Stimulated activated CD8-positive, alpha-beta memory T cell treated with anti-CD3 and anti-CD28 coated beads, Interleukin-7, amount 100 ng/mL, for 48 hours (primary cell): ENCODE data around the gene DSG4.
"Not testable (repeated sequence)": the region's sequence is repeated elsewhere in the genome, so short reads cannot be mapped to it uniquely, and the experiment has no call there.

Experiments used
- DNase-seq, 2 donors: peaks; one replicate each; pipeline ENCODE4 v3.0.0-alpha.2; 2020; ENCODE audit warnings: low read depth in 1 of 2; ENCODE audit errors: extremely low read depth in 1 of 2

Gene DSG4

DNA sequence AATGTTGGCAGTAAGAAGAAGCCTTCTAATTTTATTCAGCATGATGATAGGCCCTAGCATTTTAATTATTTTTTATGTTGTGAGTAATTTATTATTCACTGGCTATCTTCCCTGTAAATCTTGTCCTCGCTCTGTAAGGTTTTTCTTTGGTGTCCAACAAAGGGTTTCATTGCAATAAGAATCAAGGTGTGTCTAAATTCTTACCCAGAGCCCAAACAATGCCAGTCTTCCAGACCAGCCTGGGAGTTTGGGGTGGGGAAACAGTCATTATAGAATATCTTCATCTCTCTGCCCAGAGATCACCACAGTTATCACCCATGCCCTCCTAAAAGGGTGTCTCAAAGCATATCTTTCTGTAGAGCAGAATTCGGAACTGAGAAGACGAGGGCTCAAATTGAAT lies at the start of gene DSG4:
Gene DSG4, plus strand, starts transcription at position 301 of the 400 bp plus-strand sequence. CDS start 135 bp downstream, outside the sequence.
- DNase-seq = no peak

GRCh38 chr18:31329787-31330438 lies 46.7 kb upstream of the DSG4 start:
- no peak for DNase-seq

DNA sequence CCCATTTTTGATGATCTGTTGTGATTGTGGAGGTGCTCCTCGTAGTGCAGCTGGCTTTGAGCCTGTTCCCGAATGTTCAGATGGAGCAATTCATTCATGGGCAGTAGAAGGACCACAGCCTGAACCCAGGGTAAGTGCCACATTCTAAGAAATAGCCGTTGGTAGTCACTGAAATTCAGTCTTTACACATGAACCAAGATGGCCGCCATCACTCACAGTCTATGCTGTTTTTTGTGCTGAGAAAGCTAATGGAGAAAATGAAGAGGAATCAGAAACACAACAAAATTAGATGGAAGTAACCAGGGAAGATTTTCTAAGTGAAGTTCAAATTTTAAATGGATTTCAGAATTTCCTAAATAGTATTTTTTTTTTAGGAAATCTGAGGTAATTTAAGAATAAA lies 33.1 kb upstream of the DSG4 start:
- DNase-seq = no peak

DNA sequence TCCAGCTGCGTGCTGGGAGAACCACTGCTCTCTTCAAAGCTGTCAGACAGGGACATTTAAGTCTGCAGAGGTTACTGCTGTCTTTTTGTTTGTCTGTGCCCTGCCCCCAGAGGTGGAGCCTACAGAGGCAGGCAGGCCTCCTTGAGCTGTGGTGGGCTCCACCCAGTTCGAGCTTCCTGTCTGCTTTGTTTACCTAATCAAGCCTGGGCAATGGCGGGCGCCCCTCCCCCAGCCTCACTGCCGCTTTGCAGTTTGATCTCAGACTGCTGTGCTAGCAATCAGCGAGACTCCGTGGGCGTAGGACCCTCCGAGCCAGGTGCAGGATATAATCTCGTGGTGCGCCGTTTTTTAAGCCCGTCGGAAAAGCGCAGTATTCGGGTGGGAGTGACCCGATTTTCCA lies 23.2 kb upstream of the DSG4 start:
- DNase-seq = not testable (repeated sequence)

DNA sequence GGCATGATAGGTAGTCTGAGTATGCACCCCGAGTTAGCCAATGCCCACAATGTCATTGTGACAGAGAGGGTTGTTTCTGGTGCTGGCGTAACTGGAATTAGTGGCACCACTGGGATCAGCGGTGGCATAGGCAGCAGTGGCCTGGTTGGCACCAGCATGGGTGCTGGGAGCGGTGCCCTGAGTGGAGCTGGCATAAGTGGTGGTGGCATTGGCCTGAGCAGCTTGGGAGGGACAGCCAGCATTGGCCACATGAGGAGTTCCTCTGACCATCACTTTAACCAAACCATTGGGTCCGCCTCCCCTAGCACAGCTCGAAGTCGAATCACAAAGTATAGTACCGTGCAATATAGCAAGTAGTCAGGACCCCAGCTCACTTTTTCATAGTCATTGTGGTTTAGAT lies 21.6 kb upstream of the DSG4 start:
- no peak for DNase-seq

DNA sequence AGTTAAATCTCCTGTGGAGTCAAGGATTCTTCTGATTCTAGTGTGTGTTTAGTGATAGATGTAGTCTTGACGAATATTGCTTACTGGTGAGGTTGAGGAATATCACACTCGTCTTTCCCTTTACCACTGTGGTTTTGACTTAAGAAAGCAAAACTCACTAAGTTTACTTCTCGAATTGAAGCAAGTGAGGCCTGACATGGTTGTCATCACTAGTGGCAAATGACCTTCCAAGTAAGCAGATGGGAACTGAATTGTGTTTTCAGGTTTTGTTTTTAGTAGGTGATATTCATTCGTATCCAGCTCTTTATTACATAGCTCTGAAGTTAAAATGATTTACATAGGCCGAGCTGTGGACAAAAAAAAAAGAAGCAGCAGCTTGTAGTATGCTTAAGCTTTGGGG lies 20.6 kb upstream of the DSG4 start:
- DNase-seq = no peak

DNA sequence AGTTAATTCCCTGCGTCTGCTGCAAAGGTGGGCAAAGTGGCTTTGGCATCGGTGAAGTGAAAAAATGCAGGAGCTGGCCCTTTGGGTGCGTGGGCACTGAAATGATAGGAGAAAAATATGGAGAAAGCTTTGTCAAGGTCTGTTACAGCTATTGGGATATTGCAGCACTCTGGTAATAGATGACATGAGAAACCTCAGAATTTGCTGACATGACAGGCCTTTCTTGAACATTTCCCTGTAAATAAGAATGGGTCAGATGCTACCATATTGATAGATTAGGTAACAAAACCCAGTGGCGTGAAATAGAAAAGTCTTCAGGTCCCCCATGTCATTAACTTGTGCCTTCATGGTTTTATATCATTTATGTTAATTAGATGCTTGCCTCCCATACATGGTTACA lies 12.4 kb upstream of the DSG4 start:
- no peak for DNase-seq

GRCh38 chr18:31369478-31369877 lies 7.1 kb upstream of the DSG4 start:
- DNase-seq = no peak

- DNase-seq = no peak
Measured at GRCh38 chr18:31371989-31372388, 4.6 kb upstream of the DSG4 start.

- no peak for DNase-seq
Measured at GRCh38 chr18:31373641-31374040, 2.9 kb upstream of the DSG4 start.

DNA sequence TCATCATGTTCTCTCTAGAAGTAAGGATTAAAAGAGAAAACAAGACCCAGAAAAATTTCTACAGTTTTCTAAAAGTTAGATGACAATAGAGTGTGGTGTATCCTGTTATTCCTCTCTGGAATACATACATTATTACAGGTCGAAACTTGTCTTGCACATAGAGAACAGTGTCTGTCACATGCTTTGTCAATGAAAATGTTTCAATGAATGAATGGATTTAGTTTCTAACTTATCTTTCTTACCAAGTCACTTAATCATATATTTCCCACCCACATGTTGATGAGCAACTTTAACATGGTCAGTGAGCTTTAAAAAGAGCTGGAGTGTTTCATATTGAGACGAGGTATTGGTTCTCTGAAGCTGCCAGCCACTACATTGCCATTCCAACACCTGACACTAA lies 4.3 kb downstream of the DSG4 start:
- no peak for DNase-seq

DNA sequence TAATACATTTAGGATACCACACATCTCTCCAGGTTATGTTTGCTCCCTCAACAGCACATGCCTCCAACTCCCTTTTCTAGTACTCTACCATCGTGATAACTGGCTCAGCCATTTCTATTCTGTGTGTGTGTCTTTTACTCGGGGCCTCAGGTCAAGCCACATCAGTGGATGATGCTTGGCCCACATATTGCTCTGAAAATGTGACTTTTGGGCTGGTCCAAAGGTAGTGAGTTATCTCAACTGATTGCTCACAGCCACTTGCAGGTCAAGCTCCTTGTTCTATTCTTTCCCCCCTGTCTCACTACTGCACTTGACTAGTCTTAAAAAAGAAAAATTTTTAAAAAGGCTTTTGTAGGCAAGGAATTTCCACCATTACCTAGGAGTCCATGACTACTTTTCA lies 5.5 kb downstream of the DSG4 start:
- DNase-seq = no peak

DNA sequence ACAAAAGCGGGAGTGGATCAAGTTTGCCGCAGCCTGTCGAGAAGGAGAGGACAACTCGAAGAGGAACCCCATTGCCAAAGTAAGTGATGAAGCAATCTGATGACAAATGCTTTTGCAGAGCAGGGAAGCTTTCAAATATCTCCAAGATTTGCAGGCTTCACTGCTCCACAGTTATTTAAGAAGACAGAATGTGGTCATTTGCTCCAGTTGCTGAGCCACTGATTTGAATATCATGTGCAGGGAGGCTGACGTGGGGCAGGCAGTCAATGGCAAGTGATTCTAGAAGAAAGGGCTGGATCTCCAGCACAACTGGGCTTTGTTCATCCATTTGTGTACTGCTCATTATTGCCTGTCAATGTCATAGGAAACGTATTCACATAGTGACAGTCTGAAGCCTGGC lies 10.2 kb downstream of the DSG4 start:
- no peak for DNase-seq

DNA sequence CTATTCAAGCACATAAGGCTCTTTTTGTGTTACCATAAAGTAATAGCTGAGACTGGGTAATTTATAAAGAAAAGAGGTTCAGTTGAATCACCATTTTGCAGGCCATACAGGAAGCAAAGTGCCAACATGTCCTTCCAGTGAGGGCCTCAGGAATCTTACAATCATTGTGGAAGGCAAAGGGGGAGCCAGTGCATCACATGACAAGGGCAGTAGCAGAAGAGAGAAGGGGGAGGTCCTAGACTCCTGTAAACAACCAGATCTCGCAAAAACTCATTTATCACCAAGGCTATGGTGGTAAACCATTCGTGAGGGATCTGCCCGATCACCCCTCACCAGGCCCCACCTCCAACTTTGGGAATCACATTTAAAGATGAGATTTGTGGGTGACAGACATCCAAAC lies 16.7 kb downstream of the DSG4 start:
- DNase-seq = no peak

- no peak for DNase-seq
Measured at GRCh38 chr18:31396796-31397612, 20.4 kb downstream of the DSG4 start.

DNA sequence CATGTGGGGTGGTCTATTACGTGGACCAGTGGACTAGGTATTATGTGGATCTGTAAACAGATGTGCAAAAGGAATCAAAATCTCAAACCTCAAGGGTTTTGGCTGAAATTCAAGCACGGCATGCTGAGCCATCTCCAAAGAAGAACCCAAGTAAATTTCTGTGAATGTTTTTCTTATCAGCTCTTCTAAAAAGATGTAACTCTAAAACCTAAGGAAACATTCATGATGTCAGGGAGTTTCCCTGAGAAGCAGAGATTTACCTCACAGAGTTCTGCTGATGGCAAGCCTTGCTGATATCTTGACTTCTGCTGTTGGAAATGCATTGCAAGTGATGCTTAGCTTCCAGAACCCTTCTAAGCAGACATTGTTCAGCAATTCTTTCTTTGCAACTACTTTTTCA lies 21.6 kb downstream of the DSG4 start:
- DNase-seq = no peak

DNA sequence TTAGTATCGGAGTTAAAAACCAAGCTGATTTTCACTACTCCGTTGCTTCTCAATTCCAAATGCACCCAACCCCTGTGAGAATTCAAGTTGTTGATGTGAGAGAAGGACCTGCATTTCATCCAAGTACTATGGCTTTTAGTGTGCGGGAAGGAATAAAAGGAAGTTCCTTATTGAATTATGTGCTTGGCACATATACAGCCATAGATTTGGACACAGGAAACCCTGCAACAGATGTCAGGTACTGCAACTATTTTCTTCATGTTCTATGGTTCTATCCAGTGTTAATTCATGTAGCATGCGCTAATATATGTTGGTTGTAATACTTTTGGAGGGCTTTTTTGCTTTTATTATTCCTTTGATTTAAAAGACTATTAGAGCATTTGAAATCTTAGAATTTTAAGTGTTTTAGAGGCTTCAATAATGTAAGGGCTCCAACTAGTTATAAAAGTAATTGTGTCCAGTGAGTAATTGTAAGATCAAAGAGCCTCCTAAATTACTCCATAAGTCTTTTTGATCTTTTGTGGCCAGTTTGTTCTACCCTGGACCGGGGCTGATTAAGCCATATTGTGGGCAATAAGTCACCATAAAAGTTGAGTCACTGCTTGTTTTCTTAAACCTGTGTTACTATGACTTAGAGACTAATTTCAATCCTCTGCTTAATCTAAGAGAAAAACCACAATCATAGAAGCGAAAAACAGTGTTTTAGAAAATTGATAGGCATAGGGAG lies 22.9 kb downstream of the DSG4 start:
- no peak for DNase-seq

DNA sequence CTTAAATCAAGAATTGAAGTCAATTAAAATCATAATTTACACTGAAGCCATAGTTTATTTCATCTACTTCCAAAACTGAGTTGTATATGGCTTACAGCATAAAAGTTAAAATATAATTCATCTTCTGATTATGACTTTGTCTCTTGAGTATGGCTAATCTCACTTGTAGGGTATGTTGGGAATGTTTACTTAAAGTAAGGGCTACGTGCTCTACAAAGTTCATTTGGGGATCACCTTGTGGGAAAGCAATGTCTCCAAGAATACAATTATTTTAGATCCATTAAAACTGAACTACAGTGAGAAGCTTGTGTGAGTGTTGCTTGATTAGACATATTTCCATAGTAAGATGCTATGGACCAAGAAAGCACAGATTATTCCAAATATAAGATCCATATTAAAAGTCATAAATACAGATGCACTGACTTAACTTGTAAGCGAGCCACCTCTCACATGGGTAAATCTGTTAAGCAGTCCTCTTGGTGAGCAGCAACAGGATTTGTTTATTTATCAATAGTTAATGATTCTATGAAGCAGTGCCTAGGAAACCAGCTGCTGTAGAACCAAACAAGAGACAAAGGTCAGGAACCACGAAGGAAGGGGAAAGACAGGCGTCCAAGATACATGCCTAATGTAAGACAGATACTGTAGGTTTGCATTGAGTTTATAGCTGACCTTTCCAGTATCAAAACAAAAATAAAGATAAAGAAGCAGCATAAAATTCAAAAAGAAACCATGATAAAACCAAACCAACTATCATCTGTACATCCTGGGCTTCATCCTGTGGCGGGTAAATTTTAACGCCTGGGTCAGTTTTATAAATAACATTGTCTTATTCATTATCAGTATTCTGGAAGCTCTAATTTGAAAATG lies 24.8 kb downstream of the DSG4 start:
- DNase-seq = no peak

DNA sequence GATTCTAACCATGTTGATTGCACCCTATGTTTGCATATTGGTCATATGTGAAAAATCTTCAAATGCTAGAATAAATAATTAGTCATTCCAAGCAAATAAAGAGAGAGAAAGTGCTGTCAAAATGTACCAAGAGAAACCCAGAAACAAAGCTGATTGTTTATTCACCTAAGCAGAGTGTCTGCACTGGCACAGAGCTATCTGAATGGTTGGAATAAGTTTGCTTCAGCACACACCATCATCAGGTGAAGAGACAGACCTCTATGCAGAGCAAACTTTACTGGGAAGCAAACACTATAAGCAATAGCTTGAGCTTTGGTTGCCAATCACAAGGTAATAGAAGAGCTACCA lies 25.4 kb downstream of the DSG4 start:
- no peak for DNase-seq

DNA sequence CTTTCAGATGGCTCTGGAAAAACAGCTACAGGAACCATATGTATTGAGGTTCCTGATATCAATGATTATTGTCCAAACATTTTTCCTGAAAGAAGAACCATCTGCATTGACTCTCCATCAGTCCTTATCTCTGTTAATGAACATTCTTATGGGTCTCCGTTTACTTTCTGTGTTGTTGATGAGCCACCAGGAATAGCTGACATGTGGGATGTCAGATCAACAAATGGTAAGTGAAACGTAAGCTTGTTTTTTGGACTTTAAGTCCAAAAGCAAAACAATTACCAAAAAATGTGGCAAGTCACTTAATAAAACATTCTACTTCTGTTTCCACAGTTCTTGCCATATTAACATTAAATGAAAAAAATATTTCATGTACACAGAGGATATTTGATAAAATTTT lies 26.8 kb downstream of the DSG4 start:
- no peak for DNase-seq

GRCh38 chr18:31407649-31408048 lies 31.1 kb downstream of the DSG4 start:
- no peak for DNase-seq
